SK-N-MC (cell line): ENCODE data around the gene DGKB.

Source experiments
- EZH2 ChIP-seq: fragments of 200-600 bp; sonication (generic); IDR thresholded peaks from one replicate; pipeline ENCODE4 v1.6.1; 2017; ENCODE audit warnings: antibody characterized with exemption
- FOXP2 ChIP-seq: optimal IDR thresholded peaks from 2 replicates; pipeline ENCODE3; 2011; ENCODE audit warnings: mild to moderate bottlenecking, moderate library complexity; ENCODE audit not compliant: insufficient read depth; ENCODE audit errors: extremely low read length, control extremely low read depth
- POLR2AphosphoS5 ChIP-seq: IDR thresholded peaks from 2 replicates; pipeline ENCODE4 v1.6.1; 2012; ENCODE audit warnings: mild to moderate bottlenecking, low read depth, low read length, borderline replicate concordance

- TF ChIP-seq EZH2, result no peak
- TF ChIP-seq POLR2AphosphoS5, result no peak
- TF ChIP-seq FOXP2, result no peak
Measured at GRCh38 chr7:14432924-14433323, 469.6 kb downstream of the DGKB start.
